Measurements from ENCODE around the gene ELFN1. TPM values are rescaled to one million over a fixed set of nuclear protein-coding genes. Genes with fewer than 3 reads are reported as not detected.

Gene ELFN1
- total RNA-seq, 1 experiment from 2014 or later, result 0.69 TPM

DNA sequence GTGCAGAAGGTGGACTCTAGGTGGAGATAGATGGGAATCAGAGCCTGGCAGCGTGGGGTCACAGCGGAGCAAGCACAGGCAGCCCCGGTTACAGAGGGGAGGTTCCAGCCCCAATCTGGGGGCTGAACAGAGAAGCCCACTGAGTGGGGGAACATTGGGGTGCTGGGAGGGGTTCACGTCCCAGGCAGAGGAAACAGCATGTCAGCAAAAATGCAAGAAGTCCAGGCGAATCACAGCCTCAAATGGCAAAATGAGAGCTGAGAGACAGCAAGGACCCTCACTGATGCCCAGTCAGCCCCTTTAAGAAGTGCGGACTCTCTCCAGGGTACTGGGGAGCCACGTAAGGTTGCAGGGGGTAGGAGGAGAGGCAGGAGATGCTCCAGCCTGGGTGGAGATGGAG lies 62.0 kb downstream of the ELFN1 start:
- no peak for TF ChIP-seq EZH2 (IDR thresholded peaks at IDR 0.05; ENCODE audit: low read length, unreplicated experiment)
- TF ChIP-seq CTCF (conservative IDR thresholded peaks at IDR 0.05; ENCODE audit: low read depth, low read length), result no peak
- TF ChIP-seq EZH2phosphoT487 (IDR thresholded peaks at IDR 0.05; ENCODE audit: borderline replicate concordance, low read length), result no peak
- no peaks in the 10 kb centered on the region for H3K9me2 ChIP-seq (replicated peaks; ENCODE audit: low read length)
- H2AFZ ChIP-seq (ENCODE audit: low read length), result no peak overlapping the region
- no peaks in the 10 kb centered on the region for H4K20me1 ChIP-seq (ENCODE audit: low read length)
- CTCF ChIA-PET, result no interaction called here
- peaks cover 58% of the 10 kb centered on the region for H3K27me3 ChIP-seq (ENCODE audit: low read length)
- POLR2A ChIA-PET (ENCODE audit: unreplicated experiment), result interaction anchor here (0.7 kb wide), 1 partner anchor 230 kb away, joined by 11 read pairs; no protein-coding TSS in a partner anchor
- H3F3A ChIP-seq (ENCODE audit: low read length, unreplicated experiment), result no peaks in the 10 kb centered on the region
- H3K36me3 ChIP-seq (ENCODE audit: low read depth, low read length), result no peaks in the 10 kb centered on the region
- intact Hi-C loops (cut with micrococcal nuclease), result no loop called here
- no peak overlapping the region for H3K9ac ChIP-seq (ENCODE audit: low read length)
- no peak overlapping the region for H3K4me3 ChIP-seq (ENCODE audit: low read length)
- no peak overlapping the region for H3K4me2 ChIP-seq (ENCODE audit: low read length)
- H3K9me3 ChIP-seq (ENCODE audit: low read length), result no peaks in the 10 kb centered on the region
- no peak overlapping the region for H3K27ac ChIP-seq (ENCODE audit: low read length)
- ATAC-seq, result no peak
- H3K79me2 ChIP-seq (ENCODE audit: low read length), result no peaks in the 10 kb centered on the region
- no TSS peak for BruUV-seq (replicated peaks)
- DNase-seq, result no peak
- no peaks in the 10 kb centered on the region for H3K4me1 ChIP-seq (ENCODE audit: insufficient read depth, low read length)

DNA sequence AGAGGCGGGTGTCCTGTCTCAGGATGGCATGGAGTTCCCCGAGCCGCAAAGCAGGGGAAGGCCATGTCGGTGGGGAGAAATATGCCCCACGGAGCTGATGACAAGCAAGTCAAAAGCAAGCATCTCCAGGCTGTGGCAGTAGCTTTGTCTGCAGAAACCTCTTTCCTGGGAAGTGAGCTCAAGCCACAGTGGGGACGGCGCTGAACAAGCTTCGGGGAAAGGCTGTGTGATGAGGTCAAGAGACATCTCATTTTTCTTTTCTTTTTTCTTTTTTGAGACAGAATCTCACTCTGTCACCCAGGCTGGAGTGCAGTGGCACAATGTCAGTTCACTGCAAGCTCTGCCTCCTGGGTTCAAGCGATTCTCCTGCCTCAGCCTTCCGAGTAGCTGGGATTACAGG lies 62.6 kb downstream of the ELFN1 start:
- Histone ChIP-seq H3K9ac (ENCODE audit: low read length) (no peak overlapping the region), H3K27me3 (ENCODE audit: low read length) (peaks cover 58% of the 10 kb centered on the region), H3K79me2 (ENCODE audit: low read length) (no peaks in the 10 kb centered on the region), H3K4me1 (ENCODE audit: insufficient read depth, low read length) (no peaks in the 10 kb centered on the region), H3K4me2 (ENCODE audit: low read length) (no peak overlapping the region), H4K20me1 (ENCODE audit: low read length) (no peaks in the 10 kb centered on the region), H3F3A (ENCODE audit: low read length, unreplicated experiment) (no peaks in the 10 kb centered on the region), H3K9me2 (replicated peaks; ENCODE audit: low read length) (no peaks in the 10 kb centered on the region), H2AFZ (ENCODE audit: low read length) (no peak overlapping the region), H3K4me3 (ENCODE audit: low read length) (no peak overlapping the region), H3K27ac (ENCODE audit: low read length) (no peak overlapping the region), H3K36me3 (ENCODE audit: low read depth, low read length) (no peaks in the 10 kb centered on the region), H3K9me3 (ENCODE audit: low read length) (no peaks in the 10 kb centered on the region)
- no TSS peak for BruUV-seq (replicated peaks)
- intact Hi-C loops (cut with micrococcal nuclease), result no loop called here
- no peak for TF ChIP-seq EZH2phosphoT487 (IDR thresholded peaks at IDR 0.05; ENCODE audit: borderline replicate concordance, low read length)
- no peak for TF ChIP-seq EZH2 (IDR thresholded peaks at IDR 0.05; ENCODE audit: low read length, unreplicated experiment)
- TF ChIP-seq CTCF (conservative IDR thresholded peaks at IDR 0.05; ENCODE audit: low read depth, low read length), result no peak
- no peak for DNase-seq
- CTCF ChIA-PET, result no interaction called here
- ATAC-seq, result no peak
- POLR2A ChIA-PET (ENCODE audit: unreplicated experiment), result no interaction called here

DNA sequence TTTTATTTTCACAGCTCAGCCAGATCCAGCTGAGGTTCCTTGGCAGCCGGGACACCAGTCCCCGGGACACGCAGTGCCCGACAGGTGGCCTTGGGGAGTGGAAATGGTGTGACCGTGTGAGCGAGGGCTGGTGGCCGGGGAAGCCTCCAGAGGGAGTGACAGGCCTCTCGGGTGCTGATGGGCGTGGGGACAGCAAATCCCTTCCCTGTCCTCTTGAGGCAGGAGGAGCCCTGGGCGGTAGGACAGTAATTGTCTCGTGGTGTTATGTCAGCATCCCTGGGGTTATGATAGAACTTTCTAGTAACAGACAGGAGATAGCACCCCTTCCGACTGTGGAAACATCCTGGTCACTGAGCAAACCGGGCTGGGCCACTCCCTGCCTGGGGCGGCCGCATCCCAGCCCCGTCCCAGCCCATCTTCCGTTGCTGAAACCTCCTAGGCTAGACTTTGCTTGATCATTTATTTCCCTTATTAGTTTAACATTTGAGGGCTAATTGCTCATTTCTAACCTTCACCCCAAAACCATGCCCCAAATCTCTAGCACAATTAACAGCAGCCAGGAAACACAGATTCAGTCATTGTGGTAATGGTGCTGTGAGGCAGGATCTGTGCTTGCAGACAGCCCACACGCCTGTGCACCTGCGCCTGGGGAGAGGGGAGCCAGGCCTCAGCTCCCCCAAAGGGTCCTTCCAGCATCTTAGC lies 63.3 kb downstream of the ELFN1 start:
- ChIA-PET POLR2A (ENCODE audit: unreplicated experiment) (no interaction called here), CTCF (no interaction called here)
- H3F3A ChIP-seq (ENCODE audit: low read length, unreplicated experiment), result no peaks in the 10 kb centered on the region
- intact Hi-C loops (cut with micrococcal nuclease), result no loop called here
- no peaks in the 10 kb centered on the region for H3K9me2 ChIP-seq (replicated peaks; ENCODE audit: low read length)
- H3K4me1 ChIP-seq (ENCODE audit: insufficient read depth, low read length), result no peaks in the 10 kb centered on the region
- H3K27ac ChIP-seq (ENCODE audit: low read length), result no peak overlapping the region
- peaks cover 58% of the 10 kb centered on the region for H3K27me3 ChIP-seq (ENCODE audit: low read length)
- H3K4me3 ChIP-seq (ENCODE audit: low read length), result no peak overlapping the region
- ATAC-seq (peak; percentile 71), DNase-seq (peak; percentile 20)
- BruUV-seq (replicated peaks), result no TSS peak
- no peaks in the 10 kb centered on the region for H3K79me2 ChIP-seq (ENCODE audit: low read length)
- H3K9ac ChIP-seq (ENCODE audit: low read length), result no peak overlapping the region
- H3K36me3 ChIP-seq (ENCODE audit: low read depth, low read length), result no peaks in the 10 kb centered on the region
- TF ChIP-seq EZH2phosphoT487 (IDR thresholded peaks at IDR 0.05; ENCODE audit: borderline replicate concordance, low read length) (no peak), CTCF (conservative IDR thresholded peaks at IDR 0.05; ENCODE audit: low read depth, low read length) (no peak), EZH2 (IDR thresholded peaks at IDR 0.05; ENCODE audit: low read length, unreplicated experiment) (no peak)
- 0 out of 2 replicates have a peak overlapping the region, but pooled peaks have one; percentile 28 for H3K4me2 ChIP-seq (ENCODE audit: low read length)
- no peaks in the 10 kb centered on the region for H4K20me1 ChIP-seq (ENCODE audit: low read length)
- H3K9me3 ChIP-seq (ENCODE audit: low read length), result no peaks in the 10 kb centered on the region
- no peak overlapping the region for H2AFZ ChIP-seq (ENCODE audit: low read length)
